Activated CD4-positive, alpha-beta T cell treated with anti-CD3 and anti-CD28 coated beads for 36 hours (primary cell): ENCODE results near the gene RASA2. TPM values are rescaled to one million over a fixed set of nuclear protein-coding genes. Genes with fewer than 3 reads are reported as not detected.

Source experiments
- ATAC-seq: fragments of 200-7000 bp; cut with Tn5 transposase; one replicate; pipeline ENCODE4 v1.10.0; 2021; ENCODE audit warnings: mild to moderate bottlenecking, moderate library complexity
- CTCF ChIA-PET: fragments of 350-600 bp; sonication (Branson Sonifier 250); formaldehyde crosslinking; loops from one replicate; lab custom pipeline; 2021; ENCODE audit warnings: antibody characterized with exemption; lab: Charles Lee
- POLR2A ChIA-PET: fragments of 350-600 bp; sonication (Branson Sonifier 250); formaldehyde crosslinking; loops from one replicate; lab custom pipeline; 2021; ENCODE audit warnings: antibody characterized with exemption, inconsistent platforms; lab: Charles Lee
- DNase-seq: peaks from one replicate; pipeline ENCODE4 v3.0.0-alpha.2; 2020
- H3K27ac Mint-ChIP-seq: one replicate; pipeline ENCODE4 v1.8.0; 2021; ENCODE audit warnings: mixed read lengths
- H3K27me3 Mint-ChIP-seq: one replicate; pipeline ENCODE4 v1.8.0; 2021; ENCODE audit warnings: mixed read lengths
- H3K36me3 Mint-ChIP-seq: one replicate; pipeline ENCODE4 v1.8.0; 2021; ENCODE audit warnings: low read depth, mixed read lengths
- H3K4me1 Mint-ChIP-seq: one replicate; pipeline ENCODE4 v1.8.0; 2021; ENCODE audit warnings: mixed read lengths
- H3K4me3 Mint-ChIP-seq: one replicate; pipeline ENCODE4 v1.8.0; 2021; ENCODE audit warnings: mild to moderate bottlenecking, moderate library complexity, mixed read lengths
- H3K9me3 Mint-ChIP-seq: one replicate; pipeline ENCODE4 v1.8.0; 2021; ENCODE audit warnings: low read depth, mixed read lengths
- intact Hi-C, 2 experiments: fragments of 100-400 bp; cut with DNase I in 1 of 2; cut with micrococcal nuclease in 1 of 2; formaldehyde crosslinking; loops; one replicate each; pipeline versions ENCODE4 v1.14.2 to v1.15.1; 2022 to 2024; cut with DNase I, micrococcal nuclease
- total RNA-seq, 2 experiments: library from RNA; stranded (reverse); gene quantifications; one replicate each; pipeline ENCODE4 v1.2.3, GENCODE V29; 2021

The RASA2 gene
- total RNA-seq, 2 experiments from 2014 or later, result 30.8 to 32.0 TPM

DNA sequence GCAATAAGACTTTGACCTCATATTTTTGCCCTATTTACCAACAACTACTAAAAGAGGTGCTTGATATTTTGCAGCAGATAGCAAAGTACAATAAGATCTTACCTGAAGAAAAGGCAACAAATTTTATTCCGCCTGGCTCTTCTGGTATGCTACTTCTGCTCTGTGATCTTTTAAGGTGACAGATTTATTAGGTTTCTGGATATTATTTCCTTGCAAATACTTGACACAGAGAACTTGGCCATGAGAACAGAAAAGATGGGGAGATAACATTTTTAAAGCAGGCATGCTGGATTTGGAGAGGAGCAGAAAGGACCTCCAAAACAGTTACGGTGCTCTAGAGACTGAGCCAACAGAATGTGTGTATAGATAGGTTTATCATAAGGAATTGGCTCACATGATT, 164.6 kb downstream of the RASA2 start:
- no peak for DNase-seq
- Mint-ChIP-seq H3K4me1 (no peaks in the 10 kb centered on the region), H3K27me3 (peaks cover 2% of the 10 kb centered on the region), H3K9me3 (no peaks in the 10 kb centered on the region), H3K36me3 (no peaks in the 10 kb centered on the region), H3K4me3 (no peak overlapping the region), H3K27ac (no peak overlapping the region)
- CTCF ChIA-PET, result no interaction called here
- no peak for ATAC-seq
- POLR2A ChIA-PET, result no interaction called here
- intact Hi-C loops, result no loop called here

DNA sequence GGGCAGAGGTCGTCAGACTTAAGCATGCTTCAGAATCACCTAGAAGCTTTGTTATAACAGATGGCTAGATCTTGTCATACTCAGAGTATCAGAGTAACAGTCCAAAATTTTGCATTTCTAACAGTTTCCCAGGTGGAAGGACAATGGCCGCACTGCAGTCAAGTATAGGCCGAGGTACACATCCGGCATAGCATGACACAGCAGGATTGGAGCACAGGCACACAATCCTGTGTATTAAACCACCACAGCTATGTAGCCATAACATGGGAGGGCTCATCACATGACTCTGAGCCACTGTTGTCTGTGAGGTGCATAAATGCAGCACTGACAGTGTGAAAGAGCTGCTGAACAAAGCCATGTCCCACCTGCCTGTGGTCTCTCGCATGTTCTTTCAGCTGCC, 165.5 kb downstream of the RASA2 start:
- Mint-ChIP-seq H3K36me3 (no peaks in the 10 kb centered on the region), H3K4me1 (no peaks in the 10 kb centered on the region), H3K4me3 (no peak overlapping the region), H3K27me3 (peaks cover 9% of the 10 kb centered on the region), H3K9me3 (no peaks in the 10 kb centered on the region), H3K27ac (no peak overlapping the region)
- intact Hi-C loops, result no loop called here
- no peak for DNase-seq
- ChIA-PET POLR2A (no interaction called here), CTCF (interaction anchor here (0.9 kb wide), 1 partner anchor 193 kb away, joined by 3 read pairs; no protein-coding TSS in a partner anchor)
- no peak for ATAC-seq

DNA sequence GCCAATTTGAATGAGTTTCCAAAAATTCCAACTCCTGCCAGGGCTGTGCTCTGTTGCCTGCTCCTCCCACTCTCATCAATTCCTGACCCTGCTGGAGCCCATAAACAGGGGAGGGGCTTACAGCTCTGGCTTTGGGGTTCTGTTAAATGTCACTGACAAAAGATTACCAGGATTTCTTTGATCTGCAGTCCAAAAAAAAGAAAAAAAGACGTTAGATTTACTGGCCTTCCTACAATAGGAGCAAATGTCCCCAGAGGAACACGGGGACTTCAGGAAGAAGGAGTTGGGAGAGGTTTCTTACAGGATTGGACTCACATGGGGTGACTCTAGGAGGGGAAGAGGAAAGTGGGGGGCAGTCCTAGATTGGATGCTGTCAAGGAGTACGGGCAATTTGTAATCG, 167.0 kb downstream of the RASA2 start:
- Mint-ChIP-seq H3K36me3 (no peaks in the 10 kb centered on the region), H3K27ac (no peak overlapping the region), H3K4me3 (no peak overlapping the region), H3K4me1 (no peaks in the 10 kb centered on the region), H3K9me3 (no peaks in the 10 kb centered on the region), H3K27me3 (peaks cover 20% of the 10 kb centered on the region)
- ChIA-PET CTCF (interaction anchor here (0.7 kb wide), 2 partner anchors 84 to 199 kb away, joined by 3 to 4 read pairs; no protein-coding TSS in a partner anchor), POLR2A (no interaction called here)
- intact Hi-C loops, result no loop called here
- DNase-seq, result no peak
- ATAC-seq, result no peak

DNA sequence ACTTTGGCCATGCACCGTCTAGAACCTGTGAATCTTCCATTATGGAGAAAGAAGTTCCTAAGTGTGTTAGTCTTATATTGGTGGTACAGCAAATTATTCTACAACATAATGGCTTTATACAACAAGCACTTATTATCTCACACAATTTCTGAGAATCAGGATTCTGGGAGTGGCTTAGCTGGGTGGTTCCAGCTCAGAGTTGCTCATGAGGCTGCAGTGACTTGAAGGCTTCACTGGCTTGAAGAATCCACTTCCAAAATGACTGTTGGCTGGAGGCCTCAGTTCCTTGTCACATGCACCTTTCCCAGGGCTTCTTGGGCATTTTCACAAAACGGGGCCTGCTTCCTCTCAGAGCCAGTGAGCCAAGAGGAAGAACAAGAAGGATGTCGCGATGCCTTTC, 169.0 kb downstream of the RASA2 start:
- Mint-ChIP-seq H3K4me3 (no peak overlapping the region), H3K9me3 (no peaks in the 10 kb centered on the region), H3K27me3 (peaks cover 33% of the 10 kb centered on the region), H3K4me1 (peaks cover 8% of the 10 kb centered on the region), H3K36me3 (no peaks in the 10 kb centered on the region), H3K27ac (no peak overlapping the region)
- POLR2A ChIA-PET, result no interaction called here
- no peak for DNase-seq
- ATAC-seq, result no peak
- intact Hi-C loops, result no loop called here
- CTCF ChIA-PET, result no interaction called here

DNA sequence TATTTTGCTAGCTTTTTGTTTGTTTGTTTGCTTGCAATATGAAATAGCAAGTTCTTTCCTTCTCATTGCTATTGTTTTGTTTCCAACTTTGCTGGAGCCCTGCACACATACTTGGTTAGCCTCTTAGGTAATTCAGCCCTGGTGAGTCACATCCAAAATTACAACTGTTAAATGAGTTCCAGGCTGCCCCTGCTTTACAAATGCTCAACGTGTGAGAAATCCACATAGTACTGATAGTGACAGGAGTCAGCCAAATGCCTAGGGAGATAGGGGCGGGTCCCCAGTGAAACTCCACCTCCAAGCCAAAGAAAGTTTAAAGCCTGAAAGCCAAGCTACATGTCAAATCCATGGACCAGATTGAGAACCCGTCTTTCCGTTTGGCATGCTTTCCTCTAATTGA, 169.9 kb downstream of the RASA2 start:
- intact Hi-C loops, result no loop called here
- ChIA-PET POLR2A (no interaction called here), CTCF (interaction anchor here (0.6 to 1.0 kb wide), 2 partner anchors 11 to 215 kb away, joined by 3 read pairs; no protein-coding TSS in a partner anchor)
- peaks cover 8% of the 10 kb centered on the region for H3K4me1 Mint-ChIP-seq
- DNase-seq (no peak), ATAC-seq (no peak)
- H3K27me3 Mint-ChIP-seq, result peaks cover 41% of the 10 kb centered on the region
- no peaks in the 10 kb centered on the region for H3K36me3 Mint-ChIP-seq
- no peaks in the 10 kb centered on the region for H3K9me3 Mint-ChIP-seq
- no peak overlapping the region for H3K4me3 Mint-ChIP-seq
- no peak overlapping the region for H3K27ac Mint-ChIP-seq

DNA sequence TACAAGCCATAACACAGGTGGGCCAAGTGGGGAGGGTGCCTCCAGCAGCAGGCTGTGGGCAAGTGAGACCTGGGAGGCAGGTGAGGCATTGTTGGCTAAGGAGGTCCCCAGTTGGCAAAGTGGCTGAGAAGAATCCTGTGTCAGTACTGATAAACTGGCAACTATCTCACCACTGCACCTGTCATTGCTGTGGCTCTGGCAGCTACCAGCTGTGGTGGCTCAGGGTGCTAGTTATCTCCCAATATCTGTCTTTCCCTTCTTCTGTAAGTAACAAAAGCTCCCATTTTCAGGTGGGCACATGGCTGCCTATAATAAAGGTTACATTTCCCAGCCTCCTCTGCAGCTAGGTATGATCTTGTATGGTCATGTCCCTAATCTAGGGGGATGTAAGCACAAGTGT, 170.7 kb downstream of the RASA2 start:
- no peaks in the 10 kb centered on the region for H3K36me3 Mint-ChIP-seq
- intact Hi-C loops, result no loop called here
- CTCF ChIA-PET, result interaction anchor here (0.6 to 1.3 kb wide), 5 partner anchors 12 to 345 kb away, joined by 3 to 9 read pairs (median 3); no protein-coding TSS in a partner anchor
- POLR2A ChIA-PET, result no interaction called here
- H3K4me3 Mint-ChIP-seq, result no peak overlapping the region
- peaks cover 45% of the 10 kb centered on the region for H3K27me3 Mint-ChIP-seq
- H3K27ac Mint-ChIP-seq, result no peak overlapping the region
- peaks cover 8% of the 10 kb centered on the region for H3K4me1 Mint-ChIP-seq
- no peak for DNase-seq
- H3K9me3 Mint-ChIP-seq, result no peaks in the 10 kb centered on the region
- ATAC-seq, result no peak

DNA sequence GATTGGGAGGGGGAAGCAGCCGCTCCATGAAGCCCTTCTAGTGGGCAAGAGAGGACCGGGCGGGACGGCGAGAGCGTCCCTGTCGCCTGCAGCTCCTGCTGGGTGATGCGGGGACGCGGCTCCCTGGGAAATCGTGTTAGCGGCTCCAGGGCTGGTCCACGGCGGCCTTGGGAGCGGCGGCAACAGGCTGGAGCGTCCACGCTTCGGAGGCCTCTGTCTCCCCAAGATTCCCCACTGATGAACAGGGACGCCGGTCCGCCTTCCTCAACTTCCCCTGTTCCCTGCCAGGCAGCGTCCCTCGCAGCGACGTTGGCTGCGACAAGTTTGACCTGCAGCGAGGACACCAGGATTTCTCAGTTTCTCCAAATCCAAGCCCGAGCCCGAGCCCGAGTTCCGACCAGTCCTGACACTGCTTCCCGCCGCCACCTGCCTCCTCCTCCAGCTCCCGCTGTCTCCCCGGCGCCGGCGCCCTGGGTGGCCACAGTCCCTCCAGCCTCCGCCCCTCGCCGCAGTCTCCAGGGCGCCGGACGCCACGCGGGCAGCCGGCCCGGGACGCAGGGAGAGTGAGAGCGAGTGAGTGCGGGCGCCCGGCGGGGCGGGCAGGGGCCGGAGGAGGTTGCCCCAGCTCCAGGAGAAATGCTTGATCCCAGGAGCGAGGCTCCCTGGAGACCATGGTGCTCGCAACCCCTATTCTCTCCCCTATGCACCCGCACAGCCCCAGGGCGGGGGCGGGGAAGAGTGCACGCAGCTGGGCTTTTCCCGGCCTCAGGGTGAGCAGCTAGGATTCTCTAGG, 173.2 kb downstream of the RASA2 start:
- Mint-ChIP-seq H3K36me3 (no peaks in the 10 kb centered on the region), H3K27ac (no peak overlapping the region), H3K27me3 (peaks cover 48% of the 10 kb centered on the region), H3K9me3 (no peaks in the 10 kb centered on the region), H3K4me3 (peak overlapping the region; percentile 61), H3K4me1 (peaks cover 8% of the 10 kb centered on the region)
- ATAC-seq (peak; percentile 39), DNase-seq (peak; percentile 21)
- intact Hi-C loops, result no loop called here
- POLR2A ChIA-PET, result no interaction called here
- CTCF ChIA-PET, result interaction anchor here (0.7 to 1.3 kb wide), 4 partner anchors 12 to 205 kb away, joined by 3 to 5 read pairs (median 4); no protein-coding TSS in a partner anchor

DNA sequence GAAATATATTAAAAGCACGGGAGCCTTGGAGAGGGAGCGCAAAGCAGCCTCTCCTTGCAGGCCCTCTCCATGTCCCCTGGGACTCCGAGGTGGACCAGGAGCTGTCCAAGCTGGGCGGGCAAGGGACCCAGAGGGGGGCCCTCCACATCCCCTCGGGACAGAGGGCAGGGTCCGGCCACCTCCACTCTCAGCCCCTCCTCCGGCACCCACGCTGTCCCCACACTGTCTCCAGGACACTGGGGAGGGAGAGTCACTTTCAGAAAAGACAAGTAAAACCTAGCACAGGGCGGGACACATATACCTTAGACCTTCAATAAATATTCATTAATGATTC, 173.8 kb downstream of the RASA2 start:
- peaks cover 48% of the 10 kb centered on the region for H3K27me3 Mint-ChIP-seq
- peaks cover 8% of the 10 kb centered on the region for H3K4me1 Mint-ChIP-seq
- ChIA-PET CTCF (no interaction called here), POLR2A (no interaction called here)
- no peak overlapping the region for H3K27ac Mint-ChIP-seq
- intact Hi-C loops, result no loop called here
- ATAC-seq (no peak), DNase-seq (no peak)
- no peaks in the 10 kb centered on the region for H3K36me3 Mint-ChIP-seq
- H3K4me3 Mint-ChIP-seq, result no peak overlapping the region
- H3K9me3 Mint-ChIP-seq, result no peaks in the 10 kb centered on the region

DNA sequence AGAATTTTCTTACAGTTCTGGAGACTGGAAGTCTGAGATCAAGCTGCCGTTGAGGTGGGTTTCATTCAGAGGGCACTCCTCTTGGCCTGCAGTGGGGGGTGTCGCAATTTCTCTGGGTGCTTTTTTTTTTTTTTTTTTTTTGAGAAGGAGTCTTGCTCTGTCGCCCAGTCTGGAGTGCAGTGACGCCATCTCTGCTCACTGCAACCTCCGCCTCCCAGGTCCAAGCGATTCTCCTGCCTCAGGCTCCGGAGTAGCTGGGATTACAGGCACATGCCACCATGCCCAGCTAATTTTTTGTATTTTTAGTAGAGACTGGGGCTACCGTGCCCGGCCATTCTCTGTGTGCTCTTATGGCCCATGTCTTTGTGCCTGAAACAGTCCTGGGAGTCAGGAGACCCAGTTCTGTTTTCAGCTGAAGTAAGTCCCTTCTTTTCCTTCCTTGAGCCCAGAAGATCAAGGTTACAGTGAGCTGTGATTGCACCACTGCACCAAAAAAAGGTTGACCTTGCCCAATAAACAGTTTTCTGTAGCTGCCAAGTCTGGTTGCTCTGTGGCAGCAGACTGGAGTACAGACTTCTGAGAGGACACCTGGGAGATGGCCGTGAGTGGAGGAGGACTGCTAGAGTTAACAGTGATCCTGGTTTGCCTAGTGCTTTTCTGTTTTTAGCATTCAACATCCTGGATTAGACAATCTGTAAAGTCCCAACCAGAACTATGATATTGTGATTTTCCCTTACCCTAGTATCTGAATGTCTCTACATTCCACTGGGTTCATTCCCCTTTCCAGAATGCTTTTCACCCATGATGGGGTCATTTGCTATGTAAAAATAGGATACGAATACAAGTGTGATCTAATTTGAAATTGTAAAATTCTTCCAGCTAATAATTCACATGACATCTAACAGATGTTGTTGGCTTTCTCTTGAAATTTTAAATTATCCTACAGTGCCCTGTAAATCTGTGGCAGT, 174.7 kb downstream of the RASA2 start:
- H3K27ac Mint-ChIP-seq, result no peak overlapping the region
- ChIA-PET CTCF (interaction anchor here (0.6 to 0.8 kb wide), 2 partner anchors 40 to 54 kb away, joined by 3 read pairs; no protein-coding TSS in a partner anchor), POLR2A (no interaction called here)
- peaks cover 48% of the 10 kb centered on the region for H3K27me3 Mint-ChIP-seq
- no peaks in the 10 kb centered on the region for H3K36me3 Mint-ChIP-seq
- H3K4me3 Mint-ChIP-seq, result no peak overlapping the region
- DNase-seq (no peak), ATAC-seq (no peak)
- intact Hi-C loops, result no loop called here
- H3K4me1 Mint-ChIP-seq, result peaks cover 8% of the 10 kb centered on the region
- H3K9me3 Mint-ChIP-seq, result no peaks in the 10 kb centered on the region

DNA sequence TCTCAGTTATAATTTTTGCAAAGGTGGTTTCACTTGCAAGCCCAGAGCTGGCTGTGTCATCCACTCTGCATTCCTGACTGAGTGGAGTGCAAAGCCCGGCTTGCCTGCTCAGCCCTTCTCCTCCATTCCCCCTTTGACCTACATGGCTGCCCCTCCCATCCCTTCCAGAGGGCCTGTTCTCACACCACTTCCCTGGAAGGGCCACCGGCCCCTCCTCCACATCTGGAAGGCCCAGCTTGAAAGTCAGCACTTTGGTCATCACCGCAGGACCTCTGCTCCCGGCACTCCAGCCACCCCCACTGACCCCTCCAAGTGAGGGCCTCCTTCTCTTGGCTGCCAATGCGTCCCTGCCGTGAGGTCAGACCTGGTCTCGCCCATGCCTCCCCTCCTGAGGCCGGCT, 177.2 kb downstream of the RASA2 start:
- Mint-ChIP-seq H3K4me3 (no peak overlapping the region), H3K27me3 (peaks cover 31% of the 10 kb centered on the region), H3K36me3 (peaks cover 2% of the 10 kb centered on the region), H3K4me1 (peaks cover 8% of the 10 kb centered on the region), H3K9me3 (peaks cover 4% of the 10 kb centered on the region), H3K27ac (no peak overlapping the region)
- intact Hi-C loops, result no loop called here
- no peak for ATAC-seq
- POLR2A ChIA-PET, result no interaction called here
- CTCF ChIA-PET, result no interaction called here
- DNase-seq, result no peak
